Measurements from ENCODE around the gene FYN.

The FYN gene

DNA sequence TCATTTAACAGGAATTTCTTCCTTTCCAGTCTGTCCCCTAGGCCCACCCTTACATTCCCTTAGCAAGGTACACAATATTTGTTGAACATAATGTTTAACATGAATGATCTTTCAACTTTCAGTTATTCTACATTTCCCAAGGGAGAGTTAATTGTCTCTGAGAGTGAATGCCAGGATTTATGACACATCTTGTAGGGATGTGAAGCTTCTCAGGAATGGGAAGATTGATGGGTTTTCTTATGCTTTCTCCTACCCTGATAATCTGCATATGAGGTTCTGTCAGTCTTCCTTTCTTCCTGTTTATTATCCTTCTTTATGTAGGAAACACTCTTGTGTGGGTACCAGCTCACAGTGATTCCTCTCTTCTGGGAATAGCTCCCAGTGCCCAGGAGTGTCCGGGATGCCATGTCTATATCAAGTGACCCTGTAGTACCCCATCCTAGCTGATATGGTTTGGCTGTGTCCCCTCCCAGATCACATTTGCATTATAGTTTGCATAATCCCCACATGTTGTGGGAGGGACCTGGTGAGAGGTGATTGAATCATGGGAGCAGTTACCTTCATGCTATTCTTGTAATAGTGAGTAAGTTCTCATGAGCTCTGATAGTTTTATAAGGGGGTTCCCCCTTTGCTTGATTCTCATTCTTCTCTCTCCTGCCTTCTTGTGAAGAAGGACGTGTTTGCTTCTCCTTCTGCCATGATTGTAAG, 7.1 kb upstream of the FYN start:
- DNase-seq, result no peak

DNA sequence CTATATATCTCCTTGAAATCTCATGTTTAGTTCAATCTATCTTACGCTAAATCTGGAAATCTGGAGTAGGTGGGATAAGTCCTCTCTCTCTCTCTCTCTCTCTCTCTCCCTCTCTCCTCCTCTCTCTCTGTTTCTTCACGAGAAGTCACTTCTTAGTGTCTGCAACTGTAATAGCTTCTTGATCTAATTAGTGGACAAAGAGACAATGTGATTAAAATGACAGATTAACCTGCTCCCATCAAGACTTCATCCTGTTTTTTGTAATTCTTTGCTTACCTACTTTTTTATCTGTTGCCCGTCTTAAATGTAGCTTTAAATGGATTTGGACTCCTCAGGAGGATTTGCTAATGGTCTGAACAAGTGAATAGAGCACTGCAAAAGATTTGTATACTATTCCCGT, 2.5 kb upstream of the FYN start:
- no peak for DNase-seq

DNA sequence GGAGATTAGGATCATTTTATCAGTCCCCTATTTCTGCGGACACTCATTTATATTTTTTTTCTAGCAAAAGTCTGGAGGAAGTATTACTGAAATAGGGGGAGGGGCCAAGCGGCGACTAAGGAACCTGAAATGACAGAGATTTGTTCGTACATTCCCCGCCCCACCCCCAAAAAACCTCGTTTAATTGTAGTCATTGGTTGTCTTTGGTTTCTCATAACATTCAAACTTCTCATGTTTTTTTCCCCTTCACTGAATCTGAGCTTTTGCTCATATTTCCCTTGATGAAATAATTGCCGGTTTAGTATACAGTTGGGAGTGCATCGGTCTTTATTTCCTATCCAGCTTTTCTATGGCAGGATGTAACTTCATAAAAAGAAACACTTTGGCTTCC, 768 bp upstream of the FYN start:
- DNase-seq, result peak; percentile 46

DNA sequence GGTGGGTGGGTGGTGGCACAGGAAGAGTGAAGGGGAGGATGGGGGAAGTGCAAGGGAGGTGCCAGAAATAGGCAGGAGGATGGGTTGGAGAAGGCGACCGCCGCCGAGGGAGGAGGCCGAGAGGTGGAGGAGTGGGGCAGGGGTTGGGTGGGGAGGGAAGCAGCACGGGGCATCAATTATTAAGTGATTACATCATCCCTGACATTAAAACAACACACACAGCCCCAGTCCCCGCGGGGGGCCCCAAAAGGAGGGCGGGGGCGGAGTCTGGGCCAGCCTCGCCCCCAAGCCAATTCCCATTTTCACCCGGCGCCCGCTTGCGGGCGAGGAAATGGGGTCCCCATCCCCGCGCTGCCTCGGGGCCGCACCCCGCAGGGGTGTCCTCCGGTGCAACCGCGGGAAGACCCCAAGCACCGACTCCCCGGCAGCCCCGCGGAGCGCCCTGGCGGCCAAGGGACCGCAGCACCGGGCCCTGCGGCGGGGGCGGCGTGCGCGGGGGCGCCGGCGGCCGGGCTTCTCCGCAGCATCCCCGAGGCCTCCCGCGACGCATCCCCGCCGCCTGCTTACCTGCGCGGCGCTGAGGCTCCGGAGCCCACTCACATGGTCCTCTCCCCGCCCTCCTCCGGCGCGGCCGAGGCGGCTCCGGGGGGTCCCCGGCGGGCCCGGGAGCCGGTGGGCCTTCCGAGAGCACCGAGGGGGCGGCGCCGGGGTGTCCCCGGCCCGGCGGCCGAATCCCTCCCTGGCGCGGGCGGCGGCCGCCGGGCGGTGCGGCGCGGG, 663 bp downstream of the FYN start:
- DNase-seq, result no peak

DNA sequence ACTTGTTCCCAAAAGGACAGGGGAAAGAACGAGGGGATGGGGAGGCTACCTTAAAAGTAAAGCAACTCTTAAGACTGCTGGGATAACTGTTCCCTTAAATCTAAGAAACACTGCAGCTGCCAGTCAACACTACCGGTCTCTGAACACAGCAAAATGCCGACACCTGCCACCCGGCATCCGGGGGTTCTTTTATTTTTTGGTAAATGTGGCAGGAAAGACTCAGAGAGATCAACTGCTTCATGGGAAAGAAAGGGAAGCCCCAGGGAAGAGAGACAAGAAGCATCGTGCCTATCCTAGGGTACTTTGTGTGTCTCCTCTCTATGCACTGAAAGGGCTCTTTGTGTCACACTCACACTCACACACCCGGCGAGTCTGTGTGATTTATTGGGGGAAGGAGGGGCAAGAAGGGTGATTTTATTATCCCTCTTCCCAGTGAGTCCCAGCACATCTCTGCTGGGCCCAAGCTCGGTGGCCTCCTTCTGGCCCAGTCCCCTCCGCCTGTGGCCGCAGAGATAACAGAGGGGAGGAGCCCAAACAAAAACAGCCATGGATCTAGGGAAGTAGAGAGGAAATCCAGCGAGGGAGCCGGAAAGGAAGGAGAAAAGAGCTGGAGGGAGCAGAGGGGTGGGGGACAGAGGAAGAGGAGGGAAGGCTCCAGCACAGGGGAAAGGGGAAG, 1.4 kb downstream of the FYN start:
- no peak for DNase-seq

DNA sequence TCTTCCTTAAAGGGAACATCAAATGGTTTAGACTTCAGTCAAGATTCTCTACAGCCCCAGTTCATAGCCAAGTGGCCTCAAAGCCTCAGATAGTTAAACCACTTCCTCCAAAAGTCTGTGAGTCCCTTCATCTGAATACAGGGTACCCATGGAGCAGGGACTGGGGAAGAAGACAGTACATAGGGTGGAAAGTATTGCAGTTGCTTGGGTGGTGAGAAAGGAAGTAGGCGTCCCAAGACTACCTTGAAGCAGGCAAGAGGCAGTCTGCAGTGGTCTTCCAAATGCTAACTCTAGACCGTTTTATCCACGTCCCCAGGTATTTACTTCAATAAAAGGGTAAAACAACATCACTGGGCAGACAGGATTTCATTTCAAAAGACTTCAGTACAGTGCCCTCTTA, 2.0 kb downstream of the FYN start:
- no peak for DNase-seq

DNA sequence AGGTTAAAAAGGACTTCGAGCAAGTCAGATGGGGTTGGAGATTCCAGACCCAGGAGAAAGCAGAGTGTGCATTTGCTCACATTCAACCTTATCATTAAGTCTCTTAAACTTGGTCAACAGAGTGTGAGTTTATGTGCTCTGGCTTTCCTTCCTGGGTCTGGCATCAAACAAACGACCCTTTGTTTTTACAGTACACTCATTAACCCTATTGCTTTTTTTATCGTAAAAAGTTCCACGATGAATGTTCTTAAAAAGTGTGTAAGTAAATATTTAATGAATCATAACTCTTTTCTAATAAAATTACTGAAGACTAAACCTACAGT, 2.5 kb downstream of the FYN start:
- DNase-seq, result no peak

DNA sequence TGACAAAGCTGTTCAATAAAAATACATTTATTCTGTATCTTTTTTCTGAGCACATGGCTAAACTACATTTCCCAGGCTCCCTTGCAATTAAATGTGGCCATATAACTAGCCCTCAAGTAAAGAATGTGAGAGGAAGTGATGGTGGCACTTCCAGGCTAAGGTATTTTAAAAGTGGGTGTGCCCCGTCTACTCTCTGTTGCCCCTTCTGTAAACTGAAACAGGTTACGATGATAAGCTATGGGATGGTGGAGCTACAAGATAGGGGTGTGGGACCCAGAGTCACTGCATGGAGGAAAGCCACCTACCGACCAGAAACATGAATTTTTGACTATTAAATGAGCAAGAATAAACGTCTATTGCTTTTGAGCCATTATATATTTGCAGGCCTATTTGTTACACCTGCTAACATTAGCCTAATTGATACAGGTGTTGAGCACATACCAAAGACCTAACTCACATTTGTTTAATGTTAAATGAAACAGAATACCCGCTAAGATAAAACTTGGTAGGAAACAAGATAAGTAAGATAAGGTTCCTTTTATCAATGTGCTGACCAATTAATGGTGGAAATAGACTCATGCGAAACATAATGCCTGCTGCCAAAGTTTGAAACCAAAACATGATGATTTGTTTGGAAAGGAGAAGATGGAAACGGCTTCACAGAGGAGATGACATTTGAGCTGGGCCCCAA, 3.1 kb downstream of the FYN start:
- no peak for DNase-seq

DNA sequence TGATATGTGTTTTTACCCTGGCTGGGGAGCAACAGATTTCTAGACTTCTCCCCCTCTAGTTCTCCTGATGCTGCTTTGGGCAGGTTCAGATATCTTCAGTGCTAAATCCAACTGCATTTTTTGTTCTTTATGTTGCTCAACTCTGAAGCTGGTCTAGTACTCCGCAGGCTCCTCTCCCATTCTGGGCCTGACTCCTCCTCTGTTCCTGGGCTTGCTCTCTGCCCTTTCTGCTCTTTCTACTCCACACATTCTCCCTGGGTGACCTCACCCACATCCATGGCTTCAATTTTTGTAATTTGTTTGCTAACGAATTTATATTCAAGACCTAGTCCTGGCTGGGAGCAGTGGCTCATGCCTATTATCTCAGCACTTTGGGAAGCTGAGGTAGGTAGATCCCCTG, 6.4 kb downstream of the FYN start:
- DNase-seq, result no peak

DNA sequence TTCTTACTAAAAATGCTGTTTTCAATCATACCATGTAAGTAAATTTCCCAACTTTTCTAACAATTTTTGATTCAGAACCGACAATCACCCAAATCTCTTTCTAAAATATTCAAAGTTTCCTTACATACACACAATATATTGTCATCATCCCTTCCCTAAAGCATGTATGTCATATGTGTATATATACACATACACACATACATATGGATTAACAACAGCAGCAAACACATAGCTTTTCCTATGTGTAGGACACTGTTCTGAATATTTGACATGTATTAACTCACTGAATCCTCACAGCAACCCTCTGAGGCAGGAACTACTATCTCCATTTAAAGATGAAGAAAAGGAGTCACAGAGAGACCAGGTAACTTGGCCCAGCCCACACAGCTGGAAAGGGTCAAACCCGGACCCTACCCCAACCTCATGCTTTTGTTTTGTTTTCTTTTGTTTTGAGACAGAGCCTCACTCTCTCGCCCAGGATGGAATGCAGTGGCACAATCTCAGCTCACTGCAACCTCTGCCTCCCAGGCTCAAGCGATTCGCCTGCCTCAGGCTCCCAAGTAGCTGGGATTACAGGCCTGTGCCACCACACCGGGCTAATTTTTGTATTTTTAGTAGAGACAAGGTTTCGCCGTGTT, 7.2 kb downstream of the FYN start:
- DNase-seq, result no peak

DNA sequence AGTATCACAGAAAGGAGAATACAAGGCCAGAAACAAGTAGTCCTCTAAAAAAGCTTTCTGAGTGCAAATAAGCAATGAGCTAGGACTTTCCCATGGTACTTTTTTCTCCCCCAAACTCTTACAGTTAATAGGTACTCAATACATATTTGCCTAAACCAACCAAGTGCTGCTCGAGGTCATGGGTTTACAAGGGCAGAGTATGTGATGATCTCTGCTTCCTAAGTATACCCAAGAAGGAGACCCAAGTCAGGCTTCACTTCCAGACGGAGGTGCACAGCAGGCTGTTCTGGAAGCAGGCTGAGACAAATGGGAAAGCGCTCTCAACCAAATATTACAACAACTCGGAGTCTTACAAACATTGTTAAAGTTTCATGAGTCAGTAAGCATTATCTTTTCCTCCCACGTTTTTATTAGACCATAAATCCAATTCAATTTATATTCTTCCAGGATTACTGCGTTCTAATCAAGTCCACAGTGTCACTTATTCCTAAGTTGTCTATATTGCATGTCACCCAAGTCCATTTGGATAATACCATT, 8.1 kb downstream of the FYN start:
- no peak for DNase-seq

DNA sequence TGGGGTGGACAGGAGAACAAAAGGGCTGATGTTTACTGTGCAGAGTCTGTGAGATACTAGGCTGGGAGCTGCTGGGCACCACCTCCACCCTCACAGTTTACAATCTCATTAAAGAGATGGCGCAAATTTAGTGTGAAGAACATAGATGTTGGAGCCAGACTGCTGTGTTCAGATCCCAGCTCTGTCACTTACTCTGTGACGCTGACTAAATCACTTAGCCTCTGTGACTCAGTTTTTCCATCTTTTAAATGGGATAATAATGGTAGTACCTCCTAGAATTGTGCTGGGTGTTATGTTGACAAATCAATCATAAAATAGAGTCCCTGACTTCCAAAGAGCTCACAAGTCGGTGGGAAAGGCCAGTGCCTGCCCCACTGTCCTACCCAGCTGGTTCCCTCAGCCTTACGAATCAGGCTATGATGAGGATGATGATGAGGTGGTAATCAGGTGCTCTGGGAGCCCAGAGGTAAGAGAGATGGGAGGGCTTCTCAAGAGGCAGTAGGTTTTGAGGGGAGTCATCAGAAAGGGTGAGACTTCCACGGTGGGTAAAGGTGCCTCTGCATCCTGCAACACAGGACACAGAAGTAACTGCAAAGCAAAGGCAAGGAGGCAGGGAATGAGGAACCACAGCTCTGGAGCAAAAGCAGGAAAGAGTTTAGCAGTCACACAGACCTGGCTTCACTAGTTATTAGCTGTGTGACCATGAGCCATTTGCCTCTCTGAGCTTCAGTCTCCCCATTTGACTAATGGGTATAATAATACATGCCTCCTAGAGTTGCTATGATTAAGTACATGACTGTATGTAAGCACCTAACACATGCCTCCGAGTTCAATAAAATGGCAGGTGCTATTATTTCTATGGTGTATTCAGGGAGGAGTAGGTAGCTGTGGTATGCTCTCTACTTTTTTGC, 8.9 kb downstream of the FYN start:
- DNase-seq, result no peak

DNA sequence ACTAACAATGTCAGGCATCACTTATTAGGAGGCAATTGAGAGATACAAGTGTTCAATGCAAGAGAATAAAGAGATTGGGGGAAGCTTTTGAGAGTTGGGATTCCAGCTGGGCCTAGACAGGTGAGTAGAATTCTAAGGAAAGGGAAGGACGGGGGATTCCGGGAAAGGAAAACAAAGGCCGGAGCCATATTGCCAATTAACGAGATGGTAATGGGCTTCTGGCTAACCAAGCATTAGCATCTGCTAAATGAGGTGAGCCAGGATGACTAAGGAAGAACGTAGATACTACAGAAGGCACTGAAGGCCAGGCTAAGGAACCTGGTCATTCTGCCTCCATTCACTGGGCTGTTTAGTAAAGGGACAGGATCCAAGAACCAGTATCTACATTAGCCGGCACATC, 10.5 kb downstream of the FYN start:
- no peak for DNase-seq

DNA sequence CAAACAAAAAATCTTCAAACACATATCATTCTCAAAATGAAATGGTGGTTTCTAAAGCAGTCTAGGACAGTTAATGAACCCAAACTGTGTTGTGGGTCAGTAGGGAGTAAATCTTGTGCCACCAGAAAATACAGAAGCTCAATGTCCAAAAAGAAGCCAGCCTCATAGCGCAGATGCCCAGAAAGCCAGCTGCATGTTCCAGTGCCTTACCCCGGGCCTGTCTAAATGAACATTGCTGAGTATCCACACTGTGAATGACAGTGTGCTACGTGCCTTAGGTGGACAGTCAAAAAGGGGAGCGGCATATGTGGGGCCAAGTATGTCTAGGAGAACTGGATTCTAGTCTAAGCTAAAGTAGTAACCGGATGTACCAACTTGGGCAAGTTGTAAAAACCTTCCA, 10.9 kb downstream of the FYN start:
- DNase-seq, result no peak

DNA sequence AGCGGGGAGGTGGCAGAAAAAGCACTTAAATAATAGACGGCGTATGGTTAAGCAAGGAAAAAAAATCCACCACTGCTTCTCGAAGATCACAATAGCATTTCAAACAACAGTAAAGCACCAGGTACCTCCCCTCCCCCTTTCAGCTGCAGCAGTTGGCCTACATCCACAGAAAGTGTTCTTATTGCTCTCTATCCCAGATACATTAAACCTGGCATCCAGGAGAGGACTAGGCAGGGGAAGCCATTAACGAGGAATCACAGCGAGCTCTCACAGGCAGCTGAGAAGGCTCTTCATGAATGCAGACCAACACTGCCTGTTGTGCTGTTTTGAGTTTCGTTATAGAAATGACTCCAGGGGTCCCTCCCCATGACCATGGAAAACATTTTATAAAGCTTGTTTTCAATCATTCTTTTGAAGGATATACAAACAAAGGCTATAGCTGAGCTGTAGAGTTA, 11.8 kb downstream of the FYN start:
- no peak for DNase-seq

DNA sequence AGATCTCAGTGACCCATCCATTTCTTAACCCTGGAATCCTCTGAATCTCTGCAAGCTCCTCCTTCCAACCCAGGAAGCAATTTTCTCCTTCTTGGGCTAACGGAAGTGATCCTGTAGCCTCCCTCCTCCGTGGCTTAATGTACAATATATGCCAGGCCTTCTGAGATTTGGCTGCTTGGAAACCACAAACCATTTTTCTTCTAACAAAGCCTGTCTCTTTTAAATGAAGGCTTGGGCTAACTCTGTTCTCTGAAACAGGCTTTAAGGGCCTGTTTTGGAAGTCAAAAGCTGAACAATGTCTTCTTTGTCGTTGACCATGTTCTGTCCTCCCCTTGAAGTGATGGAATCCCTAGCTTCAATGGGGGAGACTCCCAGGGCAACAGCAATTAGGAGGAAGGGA, 14.9 kb downstream of the FYN start:
- DNase-seq, result no peak

DNA sequence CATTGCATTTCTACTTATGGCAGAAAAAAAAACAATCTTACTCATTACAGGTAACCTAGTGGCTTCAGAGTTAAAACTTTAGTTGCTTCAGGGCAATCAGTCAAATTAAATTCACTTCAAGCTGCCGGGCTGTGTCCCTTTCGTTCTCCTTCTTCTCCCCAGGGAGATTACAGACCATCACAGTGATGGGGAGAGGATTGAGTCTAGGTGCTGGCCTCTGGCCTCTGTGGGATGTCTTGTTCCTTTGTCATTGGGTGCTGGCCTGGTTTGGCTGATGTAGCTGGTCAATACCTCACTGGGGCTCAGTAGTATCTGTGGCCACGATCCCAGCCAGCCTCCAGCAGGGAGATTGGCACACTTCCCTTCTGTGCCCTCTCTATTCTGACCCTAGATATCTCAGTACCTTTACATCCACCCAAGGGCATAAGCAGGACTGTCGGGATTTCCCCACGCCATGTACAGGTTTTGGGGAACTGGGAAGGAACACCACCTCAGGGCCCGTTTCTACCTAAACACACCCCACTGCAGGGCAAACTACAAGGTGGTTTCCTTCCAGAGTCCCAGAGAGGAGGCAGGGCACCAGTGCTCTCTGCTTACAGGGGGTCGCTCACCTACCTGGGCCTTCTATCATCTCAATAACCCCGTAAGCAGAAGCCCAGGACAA, 15.4 kb downstream of the FYN start:
- DNase-seq, result no peak

DNA sequence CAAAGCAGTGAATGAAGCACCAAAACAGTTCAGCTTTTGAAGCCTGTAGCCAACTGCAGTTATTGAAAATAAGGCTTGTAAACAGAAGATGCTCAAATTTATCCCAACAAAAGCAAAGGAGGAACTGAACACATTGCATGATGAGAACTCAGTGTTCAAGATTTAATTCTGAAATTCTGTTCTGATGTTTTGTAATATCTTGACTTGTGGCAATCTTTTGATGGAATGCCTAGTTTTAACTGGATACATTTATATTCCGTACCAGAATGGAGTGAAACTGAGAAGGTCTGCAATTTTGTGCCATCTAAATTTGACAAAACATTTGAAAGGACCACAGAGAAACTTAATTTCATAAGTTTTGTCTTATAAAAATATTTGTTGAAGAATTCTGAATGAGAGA, 17.5 kb downstream of the FYN start:
- no peak for DNase-seq

DNA sequence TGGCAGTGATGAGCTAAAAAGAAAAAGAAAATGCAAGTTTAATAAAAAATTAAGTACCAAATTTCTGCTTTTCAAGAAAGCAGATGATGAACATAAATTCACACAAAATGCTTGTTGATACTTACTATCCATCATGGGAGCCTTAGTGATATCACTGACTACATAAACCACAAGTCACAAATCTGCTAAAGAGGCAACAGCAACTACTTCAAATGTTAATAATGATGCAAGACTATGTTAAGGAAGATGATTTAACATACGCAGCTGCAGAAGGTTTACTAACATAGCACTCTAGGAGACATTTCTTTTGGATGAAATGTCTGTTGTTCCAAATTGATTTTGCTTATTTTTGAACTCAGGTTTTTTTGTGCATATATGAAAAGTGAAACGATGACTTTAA, 18.6 kb downstream of the FYN start:
- DNase-seq, result peak; percentile 47

DNA sequence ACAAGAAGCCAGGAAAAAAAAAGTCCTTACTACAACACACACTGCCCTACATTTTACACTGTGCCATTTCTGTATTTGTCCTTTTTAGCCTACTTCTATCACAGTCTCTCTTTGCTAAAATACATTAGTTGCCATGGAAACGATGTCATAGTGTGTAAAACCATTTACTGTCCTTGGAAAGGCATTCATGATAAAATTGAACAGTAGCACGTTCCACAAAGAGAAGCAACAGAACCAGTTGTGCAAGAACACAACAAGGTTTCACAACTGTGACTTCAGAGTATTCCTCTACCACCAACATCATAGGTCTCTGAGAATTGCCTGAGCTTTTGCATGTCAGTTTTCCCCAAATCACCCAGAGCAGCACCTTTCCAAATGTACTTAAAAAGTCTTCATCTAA, 20.5 kb downstream of the FYN start:
- DNase-seq, result peak; percentile 64

DNA sequence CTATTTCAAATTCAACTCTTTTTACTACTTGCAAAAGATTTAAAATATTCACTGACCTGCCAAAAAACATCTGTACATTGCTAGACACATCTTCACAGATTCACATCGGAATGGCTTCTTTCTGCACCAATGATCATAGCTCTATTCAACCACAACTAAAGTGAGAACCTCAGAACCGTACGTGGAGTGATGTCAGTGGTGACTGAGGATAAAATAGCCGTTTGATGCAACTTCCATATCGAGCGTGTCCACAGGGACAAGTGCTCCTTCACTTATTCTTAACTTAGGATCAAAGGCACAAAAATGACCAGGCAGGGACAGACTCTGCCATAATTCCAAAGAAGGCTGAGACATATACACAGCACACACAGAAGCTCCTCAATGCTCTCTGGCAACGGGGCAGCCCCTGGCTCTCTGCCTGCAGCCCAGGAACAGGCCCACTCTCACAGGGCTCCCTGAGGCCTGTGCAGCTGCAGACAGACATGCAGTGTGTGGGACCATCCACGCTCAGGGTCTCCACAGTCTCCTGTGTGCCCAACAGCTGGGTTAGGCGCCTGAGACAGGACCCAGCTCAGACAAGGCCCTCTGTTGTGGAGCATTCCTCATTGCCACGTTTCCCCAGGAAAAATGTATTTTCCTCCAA, 22.8 kb downstream of the FYN start:
- no peak for DNase-seq
